GM18861 (cell line): ENCODE data around the gene MTHFD2.

Experiments
- ATAC-seq: cut with Tn5 transposase; IDR thresholded peaks from one replicate; pipeline ENCODE4 v1.9.1; 2021; ENCODE audit not compliant: unreplicated experiment

Gene MTHFD2

GRCh38 chr2:74260495-74260894, 62.1 kb downstream of the MTHFD2 start:
- ATAC-seq: no peak

- ATAC-seq: no peak
These were observed 62.9 kb downstream of the MTHFD2 start for GRCh38 chr2:74261204-74261864.

- ATAC-seq: no peak
These were observed 64.3 kb downstream of the MTHFD2 start for GRCh38 chr2:74262681-74263080.

- no peak for ATAC-seq
These were observed 65.9 kb downstream of the MTHFD2 start for GRCh38 chr2:74264281-74264680.

GRCh38 chr2:74267068-74267467, 68.7 kb downstream of the MTHFD2 start:
- ATAC-seq: no peak
